Activated CD8-positive, alpha-beta T cell treated with anti-CD3 and anti-CD28 coated beads for 36 hours (primary cell): ENCODE measurements around the gene NOVA2. TPM values are rescaled to one million over a fixed set of nuclear protein-coding genes. Genes with fewer than 3 reads are reported as not detected.
A peak's percentile ranks its signal among the peaks of the same experiment; 100 is the strongest.

Experiments used
- ATAC-seq: fragments of 200-7000 bp; cut with Tn5 transposase; one replicate; pipeline ENCODE4 v1.10.0; 2021; ENCODE audit warnings: mild to moderate bottlenecking, moderate library complexity
- CTCF ChIA-PET: fragments of 350-600 bp; sonication (Branson Sonifier 250); formaldehyde crosslinking; loops from one replicate; lab custom pipeline; 2021; ENCODE audit warnings: antibody characterized with exemption; lab: Charles Lee
- POLR2A ChIA-PET: fragments of 350-600 bp; sonication (Branson Sonifier 250); formaldehyde crosslinking; loops from one replicate; lab custom pipeline; 2021; ENCODE audit warnings: antibody characterized with exemption; lab: Charles Lee
- DNase-seq: peaks from one replicate; pipeline ENCODE4 v3.0.0-alpha.2; 2020
- H3K27ac Mint-ChIP-seq: one replicate; pipeline ENCODE4 v1.8.0; 2021; ENCODE audit warnings: mild to moderate bottlenecking, mixed read lengths
- H3K27me3 Mint-ChIP-seq: one replicate; pipeline ENCODE4 v1.8.0; 2021; ENCODE audit warnings: mixed read lengths
- H3K36me3 Mint-ChIP-seq: one replicate; pipeline ENCODE4 v1.8.0; 2021; ENCODE audit warnings: low read depth, mixed read lengths
- H3K4me1 Mint-ChIP-seq: one replicate; pipeline ENCODE4 v1.8.0; 2021; ENCODE audit warnings: low read depth, mixed read lengths
- H3K4me3 Mint-ChIP-seq: one replicate; pipeline ENCODE4 v1.8.0; 2021; ENCODE audit warnings: mild to moderate bottlenecking, moderate library complexity, mixed read lengths
- H3K9me3 Mint-ChIP-seq: one replicate; pipeline ENCODE4 v1.8.0; 2021; ENCODE audit warnings: mixed read lengths
- CTCF ChIP-seq: fragments of 200-600 bp; IDR thresholded peaks from one replicate; pipeline ENCODE4 v1.8.0; 2022; ENCODE audit warnings: antibody characterized with exemption, mild to moderate bottlenecking
- intact Hi-C: fragments of 100-400 bp; cut with micrococcal nuclease; formaldehyde crosslinking; loops from one replicate; pipeline ENCODE4 v1.10.0; 2022
- total RNA-seq, 2 experiments: library from RNA; stranded (reverse); gene quantifications; one replicate each; pipeline ENCODE4 v1.2.3, GENCODE V29; 2021

NOVA2 gene
- total RNA-seq, 2 experiments from 2014 or later: not detected

- POLR2A ChIA-PET: interaction anchor here (0.9 kb wide), 1 partner anchor 64 kb away, joined by 4 read pairs; the partner anchor contains the start of gene CCDC61
- Mint-ChIP-seq H3K27ac (no peak overlapping the region), H3K36me3 (no peaks in the 10 kb centered on the region), H3K4me3 (no peak overlapping the region), H3K27me3 (peaks cover 16% of the 10 kb centered on the region), H3K4me1 (peaks cover 6% of the 10 kb centered on the region), H3K9me3 (no peaks in the 10 kb centered on the region)
- no peak for TF ChIP-seq CTCF
- DNase-seq: no peak
- ATAC-seq: no peak
- intact Hi-C loops: no loop called here
- CTCF ChIA-PET: interaction anchor here (2.0 kb wide), 1 partner anchor 13 kb away, joined by 5 read pairs; no protein-coding TSS in a partner anchor
Observed at GRCh38 chr19:45931055-45931454, 42.6 kb downstream of the NOVA2 start.

GRCh38 chr19:45929247-45929646, 44.4 kb downstream of the NOVA2 start:
- intact Hi-C loops: no loop called here
- no peak for DNase-seq
- no peaks in the 10 kb centered on the region for H3K36me3 Mint-ChIP-seq
- H3K27me3 Mint-ChIP-seq: peaks cover 7% of the 10 kb centered on the region
- CTCF ChIA-PET: no interaction called here
- POLR2A ChIA-PET: interaction anchor here (0.7 kb wide), 1 partner anchor 25 kb away, joined by 4 read pairs; no protein-coding TSS in a partner anchor
- no peak for TF ChIP-seq CTCF
- no peak overlapping the region for H3K4me3 Mint-ChIP-seq
- H3K4me1 Mint-ChIP-seq: peaks cover 7% of the 10 kb centered on the region
- H3K27ac Mint-ChIP-seq: no peak overlapping the region
- ATAC-seq: no peak
- H3K9me3 Mint-ChIP-seq: no peaks in the 10 kb centered on the region

GRCh38 chr19:45927565-45928261, 46.0 kb downstream of the NOVA2 start:
- Mint-ChIP-seq H3K27ac (peak overlapping the region; percentile 45), H3K27me3 (peaks cover 6% of the 10 kb centered on the region), H3K4me1 (peaks cover 7% of the 10 kb centered on the region), H3K9me3 (no peaks in the 10 kb centered on the region), H3K4me3 (peak overlapping the region; percentile 73), H3K36me3 (no peaks in the 10 kb centered on the region)
- ATAC-seq: peak; percentile 100
- TF ChIP-seq CTCF: no peak
- peak; percentile 97 for DNase-seq
- intact Hi-C loops: no loop called here
- ChIA-PET CTCF (interaction anchor here (1.0 to 2.1 kb wide), 2 partner anchors 25 to 89 kb away, joined by 3 to 7 read pairs; partner anchors contain the start of gene MYPOP), POLR2A (interaction anchor here (1.0 kb wide), 1 partner anchor 12 kb away, joined by 3 read pairs; no protein-coding TSS in a partner anchor)

GRCh38 chr19:45924891-45925447, 48.7 kb downstream of the NOVA2 start:
- Mint-ChIP-seq H3K27ac (no peak overlapping the region), H3K27me3 (peaks cover 3% of the 10 kb centered on the region), H3K9me3 (no peaks in the 10 kb centered on the region), H3K4me3 (no peak overlapping the region), H3K4me1 (peaks cover 14% of the 10 kb centered on the region), H3K36me3 (no peaks in the 10 kb centered on the region)
- intact Hi-C loops: no loop called here
- no peak for TF ChIP-seq CTCF
- no peak for ATAC-seq
- DNase-seq: no peak
- ChIA-PET POLR2A (no interaction called here), CTCF (interaction anchor here (0.8 kb wide), 1 partner anchor 156 kb away, joined by 3 read pairs; the partner anchor contains the start of gene SIX5)

- H3K4me1 Mint-ChIP-seq: peaks cover 12% of the 10 kb centered on the region
- H3K4me3 Mint-ChIP-seq: no peak overlapping the region
- no peaks in the 10 kb centered on the region for H3K9me3 Mint-ChIP-seq
- no peak for TF ChIP-seq CTCF
- H3K27ac Mint-ChIP-seq: no peak overlapping the region
- ChIA-PET CTCF (no interaction called here), POLR2A (no interaction called here)
- intact Hi-C loops: no loop called here
- no peaks in the 10 kb centered on the region for H3K36me3 Mint-ChIP-seq
- peak; percentile 31 for ATAC-seq
- DNase-seq: peak; percentile 27
- peaks cover 3% of the 10 kb centered on the region for H3K27me3 Mint-ChIP-seq
Observed at GRCh38 chr19:45922281-45922680, 51.4 kb downstream of the NOVA2 start.
